NCI-H82 (cell line): ENCODE data around the gene GMCL2.

Experiments
- DNase-seq: peaks from one replicate; lab custom pipeline; 2025; lab: John Stamatoyannopoulos, UW

GMCL2 gene

GRCh38 chr5:178143246-178143645 is 43.9 kb downstream of the GMCL2 start:
- no peak for DNase-seq

- no peak for DNase-seq
Measured at GRCh38 chr5:178142642-178143041, 44.5 kb downstream of the GMCL2 start.

GRCh38 chr5:178141550-178141949 is 45.6 kb downstream of the GMCL2 start:
- no peak for DNase-seq

- DNase-seq, result no peak
Measured at GRCh38 chr5:178137991-178138390, 49.2 kb downstream of the GMCL2 start.

- no peak for DNase-seq
Measured at GRCh38 chr5:178136990-178137389, 50.2 kb downstream of the GMCL2 start.
